ENCODE data around the gene LOXL1. TPM values are rescaled to one million over a fixed set of nuclear protein-coding genes. Genes with fewer than 3 reads are reported as not detected.

The LOXL1 gene
- total RNA-seq, 2 experiments from 2014 or later = not detected

- no peaks in the 10 kb centered on the region for H3K9me2 ChIP-seq (ENCODE audit: insufficient read depth, low read length)
- no peaks in the 10 kb centered on the region for H3K9me3 ChIP-seq (ENCODE audit: low read length)
- POLR2A ChIA-PET = no interaction called here
- DNase-seq (ENCODE audit: low spot score) = no peak
- H3K36me3 ChIP-seq (ENCODE audit: insufficient read depth, low read length) = no peaks in the 10 kb centered on the region
- no peaks in the 10 kb centered on the region for H4K20me1 ChIP-seq (ENCODE audit: insufficient read depth, low read length)
- CTCF ChIA-PET (ENCODE audit: unreplicated experiment) = no interaction called here
- intact Hi-C loops (cut with micrococcal nuclease; ENCODE audit: unreplicated experiment) = no loop called here
- no peaks in the 10 kb centered on the region for H3K4me1 ChIP-seq (ENCODE audit: insufficient read depth, low read length, poor library complexity, severe bottlenecking)
- no peak overlapping the region for H3K4me3 ChIP-seq (ENCODE audit: low read depth, low read length, poor library complexity, severe bottlenecking)
- no peak overlapping the region for H2AFZ ChIP-seq (ENCODE audit: low read length)
- H3K27ac ChIP-seq (ENCODE audit: low read depth, low read length, poor library complexity, severe bottlenecking) = no peak overlapping the region
- no peaks in the 10 kb centered on the region for H3K79me2 ChIP-seq (ENCODE audit: insufficient read depth, low read depth, low read length)
- no TSS peak for BruUV-seq (replicated peaks)
- TF ChIP-seq, protein P1, sequence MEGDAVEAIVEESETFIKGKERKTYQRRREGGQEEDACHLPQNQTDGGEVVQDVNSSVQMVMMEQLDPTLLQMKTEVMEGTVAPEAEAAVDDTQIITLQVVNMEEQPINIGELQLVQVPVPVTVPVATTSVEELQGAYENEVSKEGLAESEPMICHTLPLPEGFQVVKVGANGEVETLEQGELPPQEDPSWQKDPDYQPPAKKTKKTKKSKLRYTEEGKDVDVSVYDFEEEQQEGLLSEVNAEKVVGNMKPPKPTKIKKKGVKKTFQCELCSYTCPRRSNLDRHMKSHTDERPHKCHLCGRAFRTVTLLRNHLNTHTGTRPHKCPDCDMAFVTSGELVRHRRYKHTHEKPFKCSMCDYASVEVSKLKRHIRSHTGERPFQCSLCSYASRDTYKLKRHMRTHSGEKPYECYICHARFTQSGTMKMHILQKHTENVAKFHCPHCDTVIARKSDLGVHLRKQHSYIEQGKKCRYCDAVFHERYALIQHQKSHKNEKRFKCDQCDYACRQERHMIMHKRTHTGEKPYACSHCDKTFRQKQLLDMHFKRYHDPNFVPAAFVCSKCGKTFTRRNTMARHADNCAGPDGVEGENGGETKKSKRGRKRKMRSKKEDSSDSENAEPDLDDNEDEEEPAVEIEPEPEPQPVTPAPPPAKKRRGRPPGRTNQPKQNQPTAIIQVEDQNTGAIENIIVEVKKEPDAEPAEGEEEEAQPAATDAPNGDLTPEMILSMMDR (conservative IDR thresholded peaks at IDR 0.05; ENCODE audit: low read length) = no peak
- TF ChIP-seq EZH2phosphoT487 (IDR thresholded peaks at IDR 0.05; ENCODE audit: borderline replicate concordance, low read depth, low read length) = no peak
- no peak overlapping the region for H3K4me2 ChIP-seq (ENCODE audit: low read length)
Observed at GRCh38 chr15:73910522-73911303, 15.5 kb upstream of the LOXL1 start.

DNA sequence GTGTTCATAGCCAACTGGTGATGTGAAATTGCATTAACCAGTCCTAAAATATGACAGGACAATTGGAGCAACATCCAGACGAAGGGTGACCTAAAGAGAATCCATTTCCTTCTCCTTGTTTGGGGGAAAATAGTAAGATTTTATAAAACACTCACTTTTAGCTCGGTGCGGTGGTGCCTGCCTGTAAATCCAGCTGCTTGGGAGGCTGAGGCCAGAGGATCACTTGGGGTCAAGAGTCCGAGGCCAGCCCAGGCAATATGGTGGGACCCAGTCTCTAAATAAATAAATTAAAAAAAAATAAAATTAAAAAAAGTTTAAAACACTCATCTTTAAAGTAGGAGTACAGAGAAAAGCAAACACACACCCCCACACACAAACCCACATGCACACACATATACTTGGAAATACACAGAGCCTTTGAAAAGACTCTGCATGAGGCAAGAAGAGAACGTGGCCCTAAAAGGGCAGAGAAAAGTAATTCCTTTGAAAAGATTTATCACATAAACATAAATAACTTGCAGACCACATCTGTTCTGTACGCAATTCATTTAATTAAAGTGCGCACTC, 14.1 kb upstream of the LOXL1 start:
- ChIA-PET CTCF (ENCODE audit: unreplicated experiment) (no interaction called here), POLR2A (no interaction called here)
- Histone ChIP-seq H3K4me2 (ENCODE audit: low read length) (no peak overlapping the region), H3K9me3 (ENCODE audit: low read length) (no peaks in the 10 kb centered on the region), H3K9me2 (ENCODE audit: insufficient read depth, low read length) (no peaks in the 10 kb centered on the region), H3K4me3 (ENCODE audit: low read depth, low read length, poor library complexity, severe bottlenecking) (no peak overlapping the region), H3K27ac (ENCODE audit: low read depth, low read length, poor library complexity, severe bottlenecking) (no peak overlapping the region), H2AFZ (ENCODE audit: low read length) (no peak overlapping the region), H3K4me1 (ENCODE audit: insufficient read depth, low read length, poor library complexity, severe bottlenecking) (no peaks in the 10 kb centered on the region), H4K20me1 (ENCODE audit: insufficient read depth, low read length) (no peaks in the 10 kb centered on the region), H3K79me2 (ENCODE audit: insufficient read depth, low read depth, low read length) (no peaks in the 10 kb centered on the region), H3K36me3 (ENCODE audit: insufficient read depth, low read length) (no peaks in the 10 kb centered on the region)
- intact Hi-C loops (cut with micrococcal nuclease; ENCODE audit: unreplicated experiment) = no loop called here
- TF ChIP-seq, protein P1 (conservative IDR thresholded peaks at IDR 0.05; ENCODE audit: low read length) = no peak
- TF ChIP-seq EZH2phosphoT487 (IDR thresholded peaks at IDR 0.05; ENCODE audit: borderline replicate concordance, low read depth, low read length) = no peak
- no TSS peak for BruUV-seq (replicated peaks)
- DNase-seq (ENCODE audit: low spot score) = no peak

DNA sequence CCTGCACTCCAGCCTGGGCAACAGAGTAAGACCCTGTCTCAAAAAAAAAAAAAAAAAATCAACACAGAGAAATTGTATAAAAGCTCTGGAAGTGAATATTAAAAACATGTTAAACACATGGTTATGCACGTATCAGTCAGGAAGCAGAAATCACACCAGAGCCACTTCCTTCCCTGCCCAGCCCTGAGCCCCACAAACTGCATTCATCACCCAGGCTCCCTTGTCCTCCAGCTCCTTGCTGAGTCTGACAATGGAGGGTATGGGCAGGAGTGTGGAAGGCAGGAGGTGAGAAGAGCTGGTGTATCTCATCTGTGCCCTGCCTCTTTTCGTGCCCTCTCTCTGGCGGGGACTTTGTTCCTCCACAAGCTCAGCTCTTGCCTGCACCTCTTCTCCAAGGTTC, 12.1 kb upstream of the LOXL1 start:
- intact Hi-C loops (cut with micrococcal nuclease; ENCODE audit: unreplicated experiment) = no loop called here
- no peaks in the 10 kb centered on the region for H3K79me2 ChIP-seq (ENCODE audit: insufficient read depth, low read depth, low read length)
- no peaks in the 10 kb centered on the region for H3K36me3 ChIP-seq (ENCODE audit: insufficient read depth, low read length)
- H3K4me3 ChIP-seq (ENCODE audit: low read depth, low read length, poor library complexity, severe bottlenecking) = no peak overlapping the region
- H3K4me2 ChIP-seq (ENCODE audit: low read length) = no peak overlapping the region
- no peak overlapping the region for H3K27ac ChIP-seq (ENCODE audit: low read depth, low read length, poor library complexity, severe bottlenecking)
- H2AFZ ChIP-seq (ENCODE audit: low read length) = no peak overlapping the region
- H3K9me2 ChIP-seq (ENCODE audit: insufficient read depth, low read length) = no peaks in the 10 kb centered on the region
- no peaks in the 10 kb centered on the region for H3K9me3 ChIP-seq (ENCODE audit: low read length)
- H3K4me1 ChIP-seq (ENCODE audit: insufficient read depth, low read length, poor library complexity, severe bottlenecking) = no peaks in the 10 kb centered on the region
- BruUV-seq (replicated peaks) = no TSS peak
- CTCF ChIA-PET (ENCODE audit: unreplicated experiment) = no interaction called here
- no peak for DNase-seq (ENCODE audit: low spot score)
- H4K20me1 ChIP-seq (ENCODE audit: insufficient read depth, low read length) = no peaks in the 10 kb centered on the region
- POLR2A ChIA-PET = no interaction called here
- no peak for TF ChIP-seq EZH2phosphoT487 (IDR thresholded peaks at IDR 0.05; ENCODE audit: borderline replicate concordance, low read depth, low read length)
